LNCAP (cell line): Measurements from ENCODE around the gene PHF11.

Experiments used
- TF ChIP-seq, protein P1 (sequence below): fragments of 450-650 bp; IDR thresholded peaks from 2 replicates; pipeline ENCODE4 v1.5.1; 2017; ENCODE audit warnings: mild to moderate bottlenecking

PHF11 gene

DNA sequence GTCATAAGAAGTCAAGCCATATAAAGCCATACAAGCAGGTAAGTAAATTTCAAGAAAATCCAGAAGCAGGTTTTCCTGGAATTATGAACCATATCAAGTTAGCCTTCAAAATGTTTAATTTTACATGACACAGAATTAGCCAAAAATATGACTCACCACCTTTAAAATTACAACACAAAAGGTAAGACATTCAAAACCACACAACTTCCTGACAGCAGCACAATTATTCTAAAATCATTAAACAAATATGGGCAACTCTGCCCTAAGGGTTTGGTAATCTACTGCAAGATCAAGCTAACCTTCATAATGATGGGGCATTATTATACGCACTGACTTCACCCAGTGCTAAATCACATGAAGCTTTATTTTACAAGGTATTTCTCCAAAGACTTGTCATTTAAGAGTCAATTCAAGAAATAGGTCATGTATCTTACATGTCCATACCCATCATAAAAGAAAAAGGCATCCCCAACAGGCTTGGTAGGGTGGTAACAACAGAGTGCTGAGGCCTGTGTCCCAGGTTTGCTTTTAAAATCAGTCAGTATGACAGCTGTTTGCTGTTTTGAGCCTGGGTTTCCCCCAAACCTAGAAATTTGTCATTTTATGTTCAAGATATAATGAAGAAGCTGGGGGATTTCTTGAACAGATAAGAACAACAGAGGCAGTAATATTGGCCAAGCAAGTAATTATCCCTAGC, 74.4 kb downstream of the PHF11 start:
- TF ChIP-seq, protein P1, sequence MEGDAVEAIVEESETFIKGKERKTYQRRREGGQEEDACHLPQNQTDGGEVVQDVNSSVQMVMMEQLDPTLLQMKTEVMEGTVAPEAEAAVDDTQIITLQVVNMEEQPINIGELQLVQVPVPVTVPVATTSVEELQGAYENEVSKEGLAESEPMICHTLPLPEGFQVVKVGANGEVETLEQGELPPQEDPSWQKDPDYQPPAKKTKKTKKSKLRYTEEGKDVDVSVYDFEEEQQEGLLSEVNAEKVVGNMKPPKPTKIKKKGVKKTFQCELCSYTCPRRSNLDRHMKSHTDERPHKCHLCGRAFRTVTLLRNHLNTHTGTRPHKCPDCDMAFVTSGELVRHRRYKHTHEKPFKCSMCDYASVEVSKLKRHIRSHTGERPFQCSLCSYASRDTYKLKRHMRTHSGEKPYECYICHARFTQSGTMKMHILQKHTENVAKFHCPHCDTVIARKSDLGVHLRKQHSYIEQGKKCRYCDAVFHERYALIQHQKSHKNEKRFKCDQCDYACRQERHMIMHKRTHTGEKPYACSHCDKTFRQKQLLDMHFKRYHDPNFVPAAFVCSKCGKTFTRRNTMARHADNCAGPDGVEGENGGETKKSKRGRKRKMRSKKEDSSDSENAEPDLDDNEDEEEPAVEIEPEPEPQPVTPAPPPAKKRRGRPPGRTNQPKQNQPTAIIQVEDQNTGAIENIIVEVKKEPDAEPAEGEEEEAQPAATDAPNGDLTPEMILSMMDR = no peak

GRCh38 chr13:49571299-49572240, 75.8 kb downstream of the PHF11 start:
- TF ChIP-seq, protein P1 = no peak
